ENCODE measurements around the gene CRB3.

CRB3 gene

DNA sequence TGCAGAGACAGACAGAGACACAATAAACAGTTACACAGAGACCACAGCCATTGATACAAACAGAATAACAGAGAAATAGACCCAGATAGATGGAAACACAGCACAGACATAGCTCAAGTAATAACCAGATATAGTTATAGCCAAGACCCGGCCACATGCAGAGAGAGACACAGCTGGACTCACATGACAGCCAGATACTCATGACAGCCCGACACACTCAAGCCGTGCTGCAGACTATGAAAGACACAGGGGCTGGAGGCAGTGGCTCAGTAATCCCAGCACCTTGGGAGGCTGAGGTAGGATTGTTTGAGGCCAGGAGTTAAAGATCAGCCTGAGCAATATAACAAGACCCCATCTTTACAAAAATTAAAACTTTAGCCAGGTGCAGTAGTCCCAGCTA, 19.2 kb downstream of the CRB3 start:
- H3K27ac ChIP-seq (replicated peaks), result no peak overlapping the region
- TF ChIP-seq, protein P1, sequence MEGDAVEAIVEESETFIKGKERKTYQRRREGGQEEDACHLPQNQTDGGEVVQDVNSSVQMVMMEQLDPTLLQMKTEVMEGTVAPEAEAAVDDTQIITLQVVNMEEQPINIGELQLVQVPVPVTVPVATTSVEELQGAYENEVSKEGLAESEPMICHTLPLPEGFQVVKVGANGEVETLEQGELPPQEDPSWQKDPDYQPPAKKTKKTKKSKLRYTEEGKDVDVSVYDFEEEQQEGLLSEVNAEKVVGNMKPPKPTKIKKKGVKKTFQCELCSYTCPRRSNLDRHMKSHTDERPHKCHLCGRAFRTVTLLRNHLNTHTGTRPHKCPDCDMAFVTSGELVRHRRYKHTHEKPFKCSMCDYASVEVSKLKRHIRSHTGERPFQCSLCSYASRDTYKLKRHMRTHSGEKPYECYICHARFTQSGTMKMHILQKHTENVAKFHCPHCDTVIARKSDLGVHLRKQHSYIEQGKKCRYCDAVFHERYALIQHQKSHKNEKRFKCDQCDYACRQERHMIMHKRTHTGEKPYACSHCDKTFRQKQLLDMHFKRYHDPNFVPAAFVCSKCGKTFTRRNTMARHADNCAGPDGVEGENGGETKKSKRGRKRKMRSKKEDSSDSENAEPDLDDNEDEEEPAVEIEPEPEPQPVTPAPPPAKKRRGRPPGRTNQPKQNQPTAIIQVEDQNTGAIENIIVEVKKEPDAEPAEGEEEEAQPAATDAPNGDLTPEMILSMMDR (IDR thresholded peaks at IDR 0.05; ENCODE audit: insufficient read depth, low read length), result no peak
- TF ChIP-seq SPI1 (IDR thresholded peaks at IDR 0.05; ENCODE audit: borderline replicate concordance, low read depth) (no peak), GABPA (IDR thresholded peaks at IDR 0.05; ENCODE audit: low read depth) (no peak), POLR2AphosphoS5 (IDR thresholded peaks at IDR 0.05; ENCODE audit: low read depth) (no peak), REST (IDR thresholded peaks at IDR 0.05; ENCODE audit: insufficient replicate concordance, low read depth) (no peak)
- no peak for DNase-seq (ENCODE audit: low read depth in 1 of 2, low spot score in 1 of 2)
- no peaks in the 10 kb centered on the region for H3K27me3 ChIP-seq (ENCODE audit: insufficient read depth, poor library complexity, severe bottlenecking)
- no peak overlapping the region for H3K4me3 ChIP-seq (replicated peaks; ENCODE audit: insufficient read depth, low read length)

DNA sequence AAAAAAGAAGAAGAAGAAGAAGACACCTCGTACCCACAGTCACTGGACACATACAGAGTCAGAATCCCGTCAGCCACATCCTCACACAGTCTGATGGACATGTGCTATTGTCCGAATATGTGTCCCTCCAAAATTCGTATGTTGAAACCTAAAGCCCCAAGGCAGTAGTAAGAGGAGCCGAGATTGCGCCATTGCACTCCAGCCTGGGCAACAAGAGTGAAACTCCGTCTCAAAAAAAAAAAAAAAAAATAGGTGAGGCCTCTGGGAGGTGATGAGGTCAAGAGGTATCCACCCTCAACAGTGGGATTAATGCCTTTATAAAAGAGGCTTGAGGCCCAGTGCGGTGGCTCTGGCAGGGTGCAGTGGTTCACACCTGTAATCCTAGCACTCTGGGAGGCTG, 20.2 kb downstream of the CRB3 start:
- TF ChIP-seq POLR2AphosphoS5 (IDR thresholded peaks at IDR 0.05; ENCODE audit: low read depth) (no peak), SPI1 (IDR thresholded peaks at IDR 0.05; ENCODE audit: borderline replicate concordance, low read depth) (no peak), REST (IDR thresholded peaks at IDR 0.05; ENCODE audit: insufficient replicate concordance, low read depth) (no peak), GABPA (IDR thresholded peaks at IDR 0.05; ENCODE audit: low read depth) (no peak)
- TF ChIP-seq, protein P1 (IDR thresholded peaks at IDR 0.05; ENCODE audit: insufficient read depth, low read length), result no peak
- Histone ChIP-seq H3K27me3 (ENCODE audit: insufficient read depth, poor library complexity, severe bottlenecking) (no peaks in the 10 kb centered on the region), H3K27ac (replicated peaks) (no peak overlapping the region), H3K4me3 (replicated peaks; ENCODE audit: insufficient read depth, low read length) (no peak overlapping the region)
- no peak for DNase-seq (ENCODE audit: low read depth in 1 of 2, low spot score in 1 of 2)

GRCh38 chr19:6484831-6485230, 20.8 kb downstream of the CRB3 start:
- Histone ChIP-seq H3K27me3 (ENCODE audit: insufficient read depth, poor library complexity, severe bottlenecking) (no peaks in the 10 kb centered on the region), H3K4me3 (replicated peaks; ENCODE audit: insufficient read depth, low read length) (no peak overlapping the region), H3K27ac (replicated peaks) (no peak overlapping the region)
- TF ChIP-seq SPI1 (IDR thresholded peaks at IDR 0.05; ENCODE audit: borderline replicate concordance, low read depth) (no peak), GABPA (IDR thresholded peaks at IDR 0.05; ENCODE audit: low read depth) (no peak), REST (IDR thresholded peaks at IDR 0.05; ENCODE audit: insufficient replicate concordance, low read depth) (no peak), POLR2AphosphoS5 (IDR thresholded peaks at IDR 0.05; ENCODE audit: low read depth) (no peak)
- TF ChIP-seq, protein P1 (IDR thresholded peaks at IDR 0.05; ENCODE audit: insufficient read depth, low read length), result no peak
- DNase-seq (ENCODE audit: low read depth in 1 of 2, low spot score in 1 of 2), result no peak

All from HL-60 (cell line).